ENCODE results near the gene APBA1. TPM values are rescaled to one million over a fixed set of nuclear protein-coding genes. Genes with fewer than 3 reads are reported as not detected.

The APBA1 gene
- total and polyA plus RNA-seq, 9 of the 15 experiments (the other 6 are each of a cell fraction or from before 2014, with no cell fraction given), result 0.01 to 0.02 TPM; not detected in 7

DNA sequence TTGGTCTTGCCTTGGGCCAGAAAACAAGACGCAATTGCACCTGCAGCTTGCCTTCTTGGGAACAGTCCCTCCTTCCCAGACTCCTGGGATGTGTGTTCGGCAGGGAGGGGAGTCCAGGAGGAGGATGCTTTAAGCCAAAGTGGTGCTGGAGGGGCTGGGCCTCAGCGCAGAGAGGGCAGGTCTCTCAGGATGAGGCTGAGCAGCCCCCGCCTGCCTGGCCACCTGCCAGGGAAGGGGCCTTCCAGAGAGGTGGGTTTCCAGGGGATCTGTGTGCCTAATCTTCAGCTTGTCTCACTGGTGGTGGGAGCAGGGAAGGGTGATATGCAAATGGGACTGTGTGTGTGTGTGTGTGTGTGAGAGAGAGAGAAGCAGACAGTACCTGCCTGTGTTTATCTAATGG, 242.0 kb downstream of the APBA1 start (continued):
- TF ChIP-seq, protein P1, sequence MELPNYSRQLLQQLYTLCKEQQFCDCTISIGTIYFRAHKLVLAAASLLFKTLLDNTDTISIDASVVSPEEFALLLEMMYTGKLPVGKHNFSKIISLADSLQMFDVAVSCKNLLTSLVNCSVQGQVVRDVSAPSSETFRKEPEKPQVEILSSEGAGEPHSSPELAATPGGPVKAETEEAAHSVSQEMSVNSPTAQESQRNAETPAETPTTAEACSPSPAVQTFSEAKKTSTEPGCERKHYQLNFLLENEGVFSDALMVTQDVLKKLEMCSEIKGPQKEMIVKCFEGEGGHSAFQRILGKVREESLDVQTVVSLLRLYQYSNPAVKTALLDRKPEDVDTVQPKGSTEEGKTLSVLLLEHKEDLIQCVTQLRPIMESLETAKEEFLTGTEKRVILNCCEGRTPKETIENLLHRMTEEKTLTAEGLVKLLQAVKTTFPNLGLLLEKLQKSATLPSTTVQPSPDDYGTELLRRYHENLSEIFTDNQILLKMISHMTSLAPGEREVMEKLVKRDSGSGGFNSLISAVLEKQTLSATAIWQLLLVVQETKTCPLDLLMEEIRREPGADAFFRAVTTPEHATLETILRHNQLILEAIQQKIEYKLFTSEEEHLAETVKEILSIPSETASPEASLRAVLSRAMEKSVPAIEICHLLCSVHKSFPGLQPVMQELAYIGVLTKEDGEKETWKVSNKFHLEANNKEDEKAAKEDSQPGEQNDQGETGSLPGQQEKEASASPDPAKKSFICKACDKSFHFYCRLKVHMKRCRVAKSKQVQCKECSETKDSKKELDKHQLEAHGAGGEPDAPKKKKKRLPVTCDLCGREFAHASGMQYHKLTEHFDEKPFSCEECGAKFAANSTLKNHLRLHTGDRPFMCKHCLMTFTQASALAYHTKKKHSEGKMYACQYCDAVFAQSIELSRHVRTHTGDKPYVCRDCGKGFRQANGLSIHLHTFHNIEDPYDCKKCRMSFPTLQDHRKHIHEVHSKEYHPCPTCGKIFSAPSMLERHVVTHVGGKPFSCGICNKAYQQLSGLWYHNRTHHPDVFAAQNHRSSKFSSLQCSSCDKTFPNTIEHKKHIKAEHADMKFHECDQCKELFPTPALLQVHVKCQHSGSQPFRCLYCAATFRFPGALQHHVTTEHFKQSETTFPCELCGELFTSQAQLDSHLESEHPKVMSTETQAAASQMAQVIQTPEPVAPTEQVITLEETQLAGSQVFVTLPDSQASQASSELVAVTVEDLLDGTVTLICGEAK (IDR thresholded peaks at IDR 0.05), result no peak
- TF ChIP-seq, protein P1 (CRISPR knock-in tag; IDR thresholded peaks at IDR 0.05), result no peak
- TF ChIP-seq, protein P2, sequence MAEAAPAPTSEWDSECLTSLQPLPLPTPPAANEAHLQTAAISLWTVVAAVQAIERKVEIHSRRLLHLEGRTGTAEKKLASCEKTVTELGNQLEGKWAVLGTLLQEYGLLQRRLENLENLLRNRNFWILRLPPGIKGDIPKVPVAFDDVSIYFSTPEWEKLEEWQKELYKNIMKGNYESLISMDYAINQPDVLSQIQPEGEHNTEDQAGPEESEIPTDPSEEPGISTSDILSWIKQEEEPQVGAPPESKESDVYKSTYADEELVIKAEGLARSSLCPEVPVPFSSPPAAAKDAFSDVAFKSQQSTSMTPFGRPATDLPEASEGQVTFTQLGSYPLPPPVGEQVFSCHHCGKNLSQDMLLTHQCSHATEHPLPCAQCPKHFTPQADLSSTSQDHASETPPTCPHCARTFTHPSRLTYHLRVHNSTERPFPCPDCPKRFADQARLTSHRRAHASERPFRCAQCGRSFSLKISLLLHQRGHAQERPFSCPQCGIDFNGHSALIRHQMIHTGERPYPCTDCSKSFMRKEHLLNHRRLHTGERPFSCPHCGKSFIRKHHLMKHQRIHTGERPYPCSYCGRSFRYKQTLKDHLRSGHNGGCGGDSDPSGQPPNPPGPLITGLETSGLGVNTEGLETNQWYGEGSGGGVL (CRISPR knock-in tag; IDR thresholded peaks at IDR 0.05), result no peak
- TF ChIP-seq, protein P3, sequence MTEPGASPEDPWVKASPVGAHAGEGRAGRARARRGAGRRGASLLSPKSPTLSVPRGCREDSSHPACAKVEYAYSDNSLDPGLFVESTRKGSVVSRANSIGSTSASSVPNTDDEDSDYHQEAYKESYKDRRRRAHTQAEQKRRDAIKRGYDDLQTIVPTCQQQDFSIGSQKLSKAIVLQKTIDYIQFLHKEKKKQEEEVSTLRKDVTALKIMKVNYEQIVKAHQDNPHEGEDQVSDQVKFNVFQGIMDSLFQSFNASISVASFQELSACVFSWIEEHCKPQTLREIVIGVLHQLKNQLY (CRISPR knock-in tag; conservative IDR thresholded peaks at IDR 0.05), result no peak
- TF ChIP-seq HDAC6 (IDR thresholded peaks at IDR 0.05; ENCODE audit: low read depth, low read length), result no peak
- TF ChIP-seq, protein P4, sequence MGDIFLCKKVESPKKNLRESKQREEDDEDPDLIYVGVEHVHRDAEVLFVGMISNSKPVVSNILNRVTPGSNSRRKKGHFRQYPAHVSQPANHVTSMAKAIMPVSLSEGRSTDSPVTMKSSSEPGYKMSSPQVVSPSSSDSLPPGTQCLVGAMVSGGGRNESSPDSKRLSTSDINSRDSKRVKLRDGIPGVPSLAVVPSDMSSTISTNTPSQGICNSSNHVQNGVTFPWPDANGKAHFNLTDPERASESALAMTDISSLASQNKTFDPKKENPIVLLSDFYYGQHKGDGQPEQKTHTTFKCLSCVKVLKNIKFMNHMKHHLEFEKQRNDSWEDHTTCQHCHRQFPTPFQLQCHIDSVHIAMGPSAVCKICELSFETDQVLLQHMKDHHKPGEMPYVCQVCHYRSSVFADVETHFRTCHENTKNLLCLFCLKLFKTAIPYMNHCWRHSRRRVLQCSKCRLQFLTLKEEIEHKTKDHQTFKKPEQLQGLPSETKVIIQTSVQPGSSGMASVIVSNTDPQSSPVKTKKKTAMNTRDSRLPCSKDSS (IDR thresholded peaks at IDR 0.05; ENCODE audit: low read depth, partially characterized antibody), result no peak
- TF ChIP-seq HSF4 (CRISPR knock-in tag; IDR thresholded peaks at IDR 0.05; ENCODE audit: borderline replicate concordance), result no peak
- no peak for TF ChIP-seq DNMT1 (IDR thresholded peaks at IDR 0.05)
- TF ChIP-seq, protein P5, sequence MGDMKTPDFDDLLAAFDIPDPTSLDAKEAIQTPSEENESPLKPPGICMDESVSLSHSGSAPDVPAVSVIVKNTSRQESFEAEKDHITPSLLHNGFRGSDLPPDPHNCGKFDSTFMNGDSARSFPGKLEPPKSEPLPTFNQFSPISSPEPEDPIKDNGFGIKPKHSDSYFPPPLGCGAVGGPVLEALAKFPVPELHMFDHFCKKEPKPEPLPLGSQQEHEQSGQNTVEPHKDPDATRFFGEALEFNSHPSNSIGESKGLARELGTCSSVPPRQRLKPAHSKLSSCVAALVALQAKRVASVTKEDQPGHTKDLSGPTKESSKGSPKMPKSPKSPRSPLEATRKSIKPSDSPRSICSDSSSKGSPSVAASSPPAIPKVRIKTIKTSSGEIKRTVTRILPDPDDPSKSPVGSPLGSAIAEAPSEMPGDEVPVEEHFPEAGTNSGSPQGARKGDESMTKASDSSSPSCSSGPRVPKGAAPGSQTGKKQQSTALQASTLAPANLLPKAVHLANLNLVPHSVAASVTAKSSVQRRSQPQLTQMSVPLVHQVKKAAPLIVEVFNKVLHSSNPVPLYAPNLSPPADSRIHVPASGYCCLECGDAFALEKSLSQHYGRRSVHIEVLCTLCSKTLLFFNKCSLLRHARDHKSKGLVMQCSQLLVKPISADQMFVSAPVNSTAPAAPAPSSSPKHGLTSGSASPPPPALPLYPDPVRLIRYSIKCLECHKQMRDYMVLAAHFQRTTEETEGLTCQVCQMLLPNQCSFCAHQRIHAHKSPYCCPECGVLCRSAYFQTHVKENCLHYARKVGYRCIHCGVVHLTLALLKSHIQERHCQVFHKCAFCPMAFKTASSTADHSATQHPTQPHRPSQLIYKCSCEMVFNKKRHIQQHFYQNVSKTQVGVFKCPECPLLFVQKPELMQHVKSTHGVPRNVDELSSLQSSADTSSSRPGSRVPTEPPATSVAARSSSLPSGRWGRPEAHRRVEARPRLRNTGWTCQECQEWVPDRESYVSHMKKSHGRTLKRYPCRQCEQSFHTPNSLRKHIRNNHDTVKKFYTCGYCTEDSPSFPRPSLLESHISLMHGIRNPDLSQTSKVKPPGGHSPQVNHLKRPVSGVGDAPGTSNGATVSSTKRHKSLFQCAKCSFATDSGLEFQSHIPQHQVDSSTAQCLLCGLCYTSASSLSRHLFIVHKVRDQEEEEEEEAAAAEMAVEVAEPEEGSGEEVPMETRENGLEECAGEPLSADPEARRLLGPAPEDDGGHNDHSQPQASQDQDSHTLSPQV (IDR thresholded peaks at IDR 0.05), result no peak
